Thymus (tissue), 11 donors: ENCODE data around the gene RIPOR3. TPM values are rescaled to one million over a fixed set of nuclear protein-coding genes. Genes with fewer than 3 reads are reported as not detected.
"Not testable (repeated sequence)": the region's sequence is repeated elsewhere in the genome, so short reads cannot be mapped to it uniquely, and the experiment has no call there.

Experiments used
- DNase-seq, 9 donors: peaks; one replicate each; pipeline ENCODE4 v3.0.0-alpha.2; 2013; ENCODE audit warnings: low spot score in 9 of 9, low read depth in 6 of 9, missing footprints in 1 of 9
- H3K27ac ChIP-seq, 2 donors: one replicate each; pipeline ENCODE4 v1.5.1; 2013; ENCODE audit warnings: control low read depth in 1 of 2, low read depth in 1 of 2, low read length in 1 of 2, mild to moderate bottlenecking in 1 of 2, moderate library complexity in 1 of 2
- H3K27me3 ChIP-seq, 2 donors: one replicate each; pipeline ENCODE4 v1.5.1; 2013; ENCODE audit warnings: low read length in 1 of 2; ENCODE audit not compliant: control insufficient read depth in 2 of 2, insufficient read depth in 1 of 2
- H3K36me3 ChIP-seq, 2 donors: one replicate each; pipeline ENCODE4 v1.5.1; 2013; ENCODE audit warnings: low read length in 1 of 2, mild to moderate bottlenecking in 1 of 2, moderate library complexity in 1 of 2; ENCODE audit not compliant: control insufficient read depth in 2 of 2, insufficient read depth in 2 of 2
- H3K4me1 ChIP-seq, 2 donors: one replicate each; pipeline ENCODE4 v1.5.1; 2013; ENCODE audit warnings: low read length in 2 of 2; ENCODE audit not compliant: control insufficient read depth in 2 of 2, insufficient read depth in 2 of 2
- H3K4me3 ChIP-seq, 2 donors: one replicate each; pipeline ENCODE4 v1.5.1; 2013; ENCODE audit warnings: low read length in 2 of 2, control low read depth in 1 of 2, mild to moderate bottlenecking in 1 of 2
- H3K9me3 ChIP-seq, 2 donors: one replicate each; pipeline ENCODE4 v1.5.1; 2013; ENCODE audit warnings: low read length in 1 of 2, mild to moderate bottlenecking in 1 of 2; ENCODE audit not compliant: control insufficient read depth in 2 of 2, insufficient read depth in 1 of 2
- WGBS: extraction: QIAGEN DNeasy Blood & Tissue Kit; methylation state at CpG from one replicate; pipeline ENCODE4 v1.1.7; 2013; 5-methylcytosine and 5-hydroxymethylcytosine counted together
- polyA plus RNA-seq: library from polyadenylated mRNA; stranded (reverse); fragments of 200-250 nt; gene quantifications from one replicate; pipeline ENCODE4 v1.2.3, GENCODE V29; 2013
- total RNA-seq: library from RNA; stranded (reverse); fragments of 120-200 nt; gene quantifications from one replicate; pipeline ENCODE4 v1.2.4, GENCODE V29; 2013
- donor health status: healthy.

Gene RIPOR3
- total and polyA plus RNA-seq, 2 donors: 12.2 to 23.4 TPM

DNA sequence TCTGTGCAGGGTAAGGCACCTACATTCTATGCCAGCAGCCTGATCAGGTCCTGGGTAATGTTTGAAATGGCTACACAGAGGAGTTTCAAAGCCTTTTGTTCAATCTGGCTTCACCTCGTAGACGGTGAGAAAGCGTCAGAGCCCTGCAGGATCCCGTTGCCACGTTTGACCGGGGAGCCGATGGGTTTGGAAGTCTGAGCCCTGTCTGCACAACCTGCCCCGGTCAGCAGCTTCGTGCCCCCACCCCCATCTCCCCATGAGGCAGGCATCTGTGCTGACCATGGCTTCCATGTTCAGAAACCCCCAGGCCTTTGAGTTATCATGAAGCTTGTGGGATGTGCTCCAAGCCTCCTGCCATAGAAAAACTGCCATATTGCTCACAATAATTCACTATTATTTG, 117.2 kb downstream of the RIPOR3 start:
- H3K27me3 ChIP-seq: no peaks in the 10 kb centered on the region
- H3K36me3 ChIP-seq: peaks cover 65 to 67% of the 10 kb centered on the region in 2 donors
- DNase-seq: no peak
- H3K27ac ChIP-seq: no peak overlapping the region
- H3K4me1 ChIP-seq: peaks cover 4 to 24% of the 10 kb centered on the region in 2 donors
- H3K9me3 ChIP-seq: no peaks in the 10 kb centered on the region
- WGBS: 97% methylated on average over 9 of the region's 9 CpGs
- no peak overlapping the region for H3K4me3 ChIP-seq

DNA sequence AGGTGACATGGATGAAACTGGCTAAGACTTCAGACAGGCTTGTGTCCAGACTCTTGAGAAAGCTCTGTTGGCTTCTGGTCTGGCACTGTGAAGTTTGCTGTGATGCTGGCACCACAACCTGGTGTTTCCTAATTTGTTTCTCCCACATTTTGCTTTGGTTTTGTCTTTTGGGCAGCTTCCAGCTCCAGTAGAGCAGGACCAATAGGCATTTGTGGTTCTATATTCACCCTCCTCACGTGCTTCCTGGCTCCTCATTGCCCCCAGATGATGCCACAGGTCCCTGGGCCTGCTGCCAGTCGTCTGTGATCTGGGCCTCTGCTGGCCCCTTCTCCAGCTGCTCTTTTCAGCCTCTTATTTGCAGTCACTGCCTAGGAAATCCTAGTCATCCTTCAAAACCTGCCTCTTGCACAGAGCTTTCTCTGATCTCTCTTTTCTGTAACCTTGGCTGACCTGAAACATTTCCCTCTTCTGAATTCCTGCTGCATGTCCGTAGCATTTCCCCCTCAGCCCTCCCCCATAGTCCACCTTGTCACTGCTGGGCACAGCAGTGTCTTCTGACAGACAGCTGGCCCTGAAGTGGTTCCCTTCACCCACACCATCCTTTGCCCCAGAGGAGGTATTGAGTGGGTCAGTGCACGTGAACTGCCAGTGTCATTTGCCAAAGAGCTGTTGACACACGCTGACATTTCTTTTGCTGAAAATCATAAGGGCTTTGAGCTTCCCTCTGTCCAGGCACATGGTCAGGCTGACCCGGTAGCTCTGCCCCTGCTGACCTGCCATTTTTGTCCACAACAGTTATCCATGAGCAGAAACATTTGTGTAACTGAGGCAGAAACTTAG, 118.2 kb downstream of the RIPOR3 start:
- Histone ChIP-seq H3K4me1 (peaks cover 4 to 26% of the 10 kb centered on the region in 2 donors), H3K27me3 (no peaks in the 10 kb centered on the region), H3K9me3 (no peaks in the 10 kb centered on the region), H3K4me3 (no peak overlapping the region), H3K36me3 (peaks cover 64 to 65% of the 10 kb centered on the region in 2 donors), H3K27ac (no peak overlapping the region)
- 60% methylated on average over 6 of the region's 6 CpGs for WGBS
- DNase-seq: no peak

DNA sequence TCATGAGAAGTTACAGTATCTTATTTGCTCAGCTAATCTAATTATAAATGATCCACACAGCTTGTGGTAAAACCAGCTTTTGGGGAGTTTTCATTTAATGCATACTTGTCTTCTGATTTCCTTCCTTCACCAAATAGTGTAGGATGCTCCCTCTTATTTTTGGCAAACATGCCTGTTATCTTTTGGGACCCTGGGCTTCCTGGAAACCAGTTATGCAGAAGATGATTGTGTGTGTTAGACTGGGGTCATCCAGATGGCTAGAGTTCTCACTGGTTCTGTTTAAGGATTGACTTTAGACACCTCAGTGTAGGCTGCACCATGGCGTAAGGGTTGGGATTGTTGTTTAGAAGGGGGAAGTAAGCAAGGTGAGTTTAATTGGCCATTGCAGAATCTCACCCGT, 119.9 kb downstream of the RIPOR3 start:
- H3K27ac ChIP-seq: no peak overlapping the region
- peaks cover 4 to 33% of the 10 kb centered on the region in 2 donors for H3K4me1 ChIP-seq
- no peaks in the 10 kb centered on the region for H3K9me3 ChIP-seq
- peaks cover 53 to 63% of the 10 kb centered on the region in 2 donors for H3K36me3 ChIP-seq
- no peak for DNase-seq
- 97% methylated on average over 2 of the region's 2 CpGs for WGBS
- no peak overlapping the region for H3K4me3 ChIP-seq
- no peaks in the 10 kb centered on the region for H3K27me3 ChIP-seq

DNA sequence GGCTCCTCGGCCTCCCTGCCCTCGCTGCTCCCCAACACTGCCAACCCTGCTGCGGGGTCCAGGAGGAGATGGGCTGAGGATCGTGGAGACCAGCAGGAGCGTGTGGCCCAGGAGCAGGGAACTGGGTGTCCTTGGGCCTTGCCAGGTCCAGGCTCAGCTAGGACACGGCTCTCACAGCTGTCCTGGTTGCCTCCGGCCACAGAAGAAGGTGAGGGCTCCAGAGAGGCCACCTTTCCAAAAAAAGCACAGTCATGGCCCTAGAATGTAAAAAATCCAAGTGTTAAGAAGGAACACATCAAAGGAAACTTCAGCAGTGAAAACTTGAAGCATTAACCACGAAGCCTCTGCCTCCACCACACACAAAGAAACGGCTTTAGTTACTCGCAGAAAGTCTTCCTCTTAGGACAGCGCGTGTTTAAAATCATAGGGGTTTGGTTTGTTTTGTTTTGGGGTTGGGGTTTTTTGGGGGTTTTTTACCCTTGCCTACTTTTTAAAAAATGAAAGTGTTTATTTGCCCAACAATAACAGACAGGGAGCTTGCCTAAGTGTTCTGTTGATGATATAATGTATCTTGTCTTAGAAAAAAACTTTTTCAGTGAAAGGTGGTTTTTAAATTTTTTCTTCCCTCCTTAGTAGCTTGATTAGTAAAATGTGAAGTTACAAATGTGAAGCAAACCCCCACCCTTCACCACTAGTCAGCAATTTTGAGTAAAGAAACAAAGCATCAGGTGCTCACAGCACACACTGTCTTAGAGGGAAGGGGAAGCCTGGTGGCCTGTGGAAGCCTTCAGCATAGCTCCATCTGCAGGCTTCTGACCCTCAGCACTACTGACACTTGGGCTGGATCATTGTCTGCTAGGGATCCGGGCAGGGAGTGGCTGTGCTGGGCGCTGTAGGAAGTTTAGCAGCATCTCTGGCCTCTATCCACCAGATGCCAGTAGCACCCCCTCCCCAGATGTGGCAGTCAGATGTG, 121.2 kb downstream of the RIPOR3 start:
- Histone ChIP-seq H3K4me3 (no peak overlapping the region), H3K9me3 (no peaks in the 10 kb centered on the region), H3K27me3 (no peaks in the 10 kb centered on the region), H3K36me3 (peaks cover 51 to 62% of the 10 kb centered on the region in 2 donors), H3K4me1 (peaks cover 4 to 40% of the 10 kb centered on the region in 2 donors), H3K27ac (peak overlapping the region; percentile 39 to 76)
- peak in 5 of 9 donors; percentile 15 to 64 (median 31) for DNase-seq
- WGBS: 47% methylated on average over 14 of the region's 14 CpGs

DNA sequence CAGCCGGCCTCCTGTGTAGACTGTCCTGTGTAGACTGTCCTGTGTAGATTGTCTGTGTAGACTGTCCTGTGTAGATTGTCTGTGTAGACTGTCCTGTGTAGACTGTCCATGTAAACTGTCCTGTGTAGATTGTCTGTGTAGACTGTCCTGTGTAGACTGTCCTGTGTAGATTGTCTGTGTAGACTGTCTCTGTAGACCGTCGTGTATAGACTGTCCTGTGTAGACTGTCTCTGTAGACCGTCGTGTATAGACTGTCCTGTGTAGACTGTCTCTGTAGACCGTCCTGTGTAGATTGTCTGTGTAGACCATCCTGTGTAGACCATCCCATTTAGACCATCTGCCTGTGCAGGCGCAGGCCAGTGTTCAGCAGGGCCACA, 121.9 kb downstream of the RIPOR3 start:
- Histone ChIP-seq H3K27ac (peak overlapping the region; percentile 22 to 76), H3K36me3 (peaks cover 47 to 55% of the 10 kb centered on the region in 2 donors), H3K4me1 (peaks cover 4 to 40% of the 10 kb centered on the region in 2 donors)
- not testable (repeated sequence) for H3K27me3 ChIP-seq, H3K4me3 ChIP-seq, H3K9me3 ChIP-seq, DNase-seq
- 99% methylated on average over 7 of the region's 7 CpGs for WGBS

DNA sequence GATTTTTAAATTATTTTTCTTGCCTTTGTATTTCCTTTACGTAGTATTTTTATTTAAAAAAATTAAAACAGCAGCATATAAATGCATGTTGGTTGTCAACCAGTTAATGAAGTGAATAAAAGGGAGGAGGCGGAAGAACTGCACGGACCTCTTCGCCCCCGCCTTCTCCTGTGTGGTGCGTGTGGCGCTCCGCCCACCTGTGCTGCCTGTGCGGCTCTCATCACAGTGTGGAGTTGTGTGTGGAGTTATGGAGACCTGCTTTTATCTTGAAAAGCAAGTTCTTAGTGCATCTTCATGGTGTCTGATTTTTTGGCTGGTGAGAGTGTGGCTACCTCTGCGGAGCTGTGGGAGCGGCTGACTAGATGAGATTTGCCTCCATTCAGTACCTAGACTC, 122.8 kb downstream of the RIPOR3 start:
- no peaks in the 10 kb centered on the region for H3K27me3 ChIP-seq
- H3K4me3 ChIP-seq: no peak overlapping the region
- no peak for DNase-seq
- no peaks in the 10 kb centered on the region for H3K9me3 ChIP-seq
- peaks cover 4 to 40% of the 10 kb centered on the region in 2 donors for H3K4me1 ChIP-seq
- WGBS: 86% methylated on average over 11 of the region's 11 CpGs
- H3K36me3 ChIP-seq: peaks cover 45 to 51% of the 10 kb centered on the region in 2 donors
- H3K27ac ChIP-seq: no peak overlapping the region

DNA sequence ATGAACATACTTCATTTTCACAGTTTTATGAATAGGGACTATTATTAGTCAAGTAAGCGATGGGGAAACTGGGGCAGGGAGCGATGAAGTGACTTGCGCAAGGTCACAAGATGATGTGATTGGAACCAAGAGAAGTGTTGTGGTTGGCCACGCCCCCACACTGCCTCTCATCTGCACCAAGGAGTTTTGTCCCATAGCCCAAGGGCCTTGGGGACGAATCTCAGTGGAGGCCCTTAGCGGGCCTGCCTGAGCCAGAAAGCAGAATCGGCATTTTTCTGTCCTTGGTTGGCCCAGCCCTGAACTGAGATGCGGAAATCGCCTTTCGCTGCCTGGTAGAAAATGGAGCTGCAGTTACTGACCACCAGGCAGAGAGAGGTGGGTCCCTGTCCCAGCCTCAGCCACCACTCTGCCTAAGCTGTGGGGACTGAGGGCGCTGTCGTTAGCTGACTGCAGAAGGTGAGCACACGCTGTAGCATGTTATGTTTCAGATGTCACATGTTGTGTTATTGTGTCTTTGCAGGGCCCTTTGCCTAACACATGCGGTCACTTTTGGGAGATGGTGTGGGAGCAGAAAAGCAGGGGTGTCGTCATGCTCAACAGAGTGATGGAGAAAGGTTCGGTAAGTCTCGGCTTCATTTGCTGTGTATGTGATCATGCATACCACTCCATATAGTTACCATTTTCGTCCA, 123.3 kb downstream of the RIPOR3 start:
- no peak for DNase-seq
- H3K36me3 ChIP-seq: peaks cover 47 to 50% of the 10 kb centered on the region in 2 donors
- H3K9me3 ChIP-seq: no peaks in the 10 kb centered on the region
- no peaks in the 10 kb centered on the region for H3K27me3 ChIP-seq
- H3K4me1 ChIP-seq: peaks cover 4 to 36% of the 10 kb centered on the region in 2 donors
- H3K4me3 ChIP-seq: no peak overlapping the region
- no peak overlapping the region for H3K27ac ChIP-seq
- 98% methylated on average over 18 of the region's 18 CpGs for WGBS

DNA sequence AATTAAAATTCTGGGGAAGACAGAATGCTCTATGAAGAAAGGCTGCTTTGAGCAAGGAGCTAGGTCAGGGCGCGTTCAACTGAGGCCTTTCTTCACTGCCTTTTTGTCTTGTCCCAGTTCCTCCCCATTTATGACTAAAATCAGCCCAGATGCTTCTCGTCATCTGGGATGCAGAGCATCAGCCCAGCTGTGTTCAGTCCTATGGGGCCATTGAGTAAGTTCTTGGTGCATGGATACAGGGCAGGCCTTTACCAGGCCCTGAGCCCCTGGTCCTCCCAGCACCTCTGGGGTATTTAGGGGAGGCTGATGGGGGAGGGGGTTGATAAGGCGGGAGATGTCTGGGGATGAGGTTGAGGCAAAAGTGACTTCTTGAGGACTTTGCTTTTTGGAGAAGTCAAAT, 125.5 kb downstream of the RIPOR3 start:
- no peaks in the 10 kb centered on the region for H3K9me3 ChIP-seq
- H3K27me3 ChIP-seq: no peaks in the 10 kb centered on the region
- peaks cover 54 to 57% of the 10 kb centered on the region in 2 donors for H3K36me3 ChIP-seq
- H3K4me3 ChIP-seq: no peak overlapping the region
- 96% methylated on average over 4 of the region's 4 CpGs for WGBS
- peak overlapping the region; percentile 1 to 54 for H3K27ac ChIP-seq
- no peak for DNase-seq
- H3K4me1 ChIP-seq: peaks cover 4 to 42% of the 10 kb centered on the region in 2 donors
